Stimulated activated CD4-positive, alpha-beta T cell treated with anti-CD3 and anti-CD28 coated beads, Interleukin-1b, Interleukin-23, amount 100 ng/mL, for 4 hours (primary cell): ENCODE measurements around the gene CCDC92B.
"Not testable (repeated sequence)": the region's sequence is repeated elsewhere in the genome, so short reads cannot be mapped to it uniquely, and the experiment has no call there.

Experiments
- DNase-seq, 2 donors: peaks; one replicate each; pipeline ENCODE4 v3.0.0-alpha.2; 2020; ENCODE audit warnings: low read depth in 2 of 2

The CCDC92B gene

DNA sequence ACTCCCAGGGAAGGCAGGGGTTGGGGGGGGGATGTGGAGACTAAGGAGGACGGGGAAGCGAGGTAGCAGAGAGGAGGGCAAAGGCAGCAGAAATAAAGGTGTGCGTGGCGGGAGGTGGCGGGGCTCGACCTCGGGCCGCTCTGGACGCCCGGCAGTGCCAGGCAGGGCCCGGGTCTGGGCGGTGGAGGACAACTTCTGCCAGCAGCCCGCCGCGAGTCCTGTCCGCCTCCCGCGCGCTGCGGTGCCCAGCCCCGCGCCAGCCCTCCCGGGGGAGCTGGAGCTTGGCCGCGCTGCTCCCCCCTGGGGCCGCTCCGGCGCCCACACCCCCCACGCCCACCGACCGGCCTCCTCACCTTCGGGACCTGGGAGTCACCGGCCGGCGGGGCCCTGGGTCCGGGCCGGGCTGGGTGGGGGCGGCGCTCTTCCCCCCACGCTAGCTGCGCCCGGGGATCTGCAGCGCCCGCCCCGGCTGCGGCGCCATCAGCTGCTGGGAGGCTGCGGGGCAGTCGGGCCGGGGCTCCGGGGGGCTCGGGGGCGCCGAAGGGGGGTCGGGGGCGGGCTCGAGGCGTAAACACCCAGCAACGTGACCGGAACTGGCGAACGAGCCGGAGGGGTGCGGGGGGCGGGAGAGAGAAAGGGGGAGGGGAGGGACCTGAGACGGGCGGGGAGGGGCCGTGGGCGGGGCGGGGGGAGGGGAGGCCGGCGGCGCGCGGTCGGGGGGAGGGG is at the start of gene CCDC92B:
TSS of gene CCDC92B (minus strand) at position 595 of the 726 bp plus-strand sequence. CDS start 14,507 bp downstream, outside the sequence.
- no peak for DNase-seq

DNA sequence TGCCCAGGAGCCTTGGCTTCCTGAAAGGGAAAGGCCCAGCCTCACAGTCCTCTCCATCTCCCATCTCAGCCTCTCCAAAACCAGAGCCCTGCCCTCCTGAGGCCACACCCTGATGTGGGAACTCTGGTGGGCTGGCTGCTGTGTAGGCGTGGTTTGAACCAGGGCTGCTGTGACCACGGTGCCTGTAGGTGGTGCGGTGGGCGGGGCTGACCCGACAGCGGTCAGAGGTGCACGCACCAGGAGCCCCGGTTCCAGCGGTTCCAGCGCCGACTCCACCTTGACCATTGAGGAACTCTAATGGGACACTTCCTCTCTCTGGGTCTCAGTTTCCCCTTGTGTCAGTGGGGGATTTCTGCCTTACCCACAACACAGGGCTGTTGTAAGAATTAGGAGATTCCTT is 49.2 kb upstream of the CCDC92B start:
- no peak for DNase-seq

DNA sequence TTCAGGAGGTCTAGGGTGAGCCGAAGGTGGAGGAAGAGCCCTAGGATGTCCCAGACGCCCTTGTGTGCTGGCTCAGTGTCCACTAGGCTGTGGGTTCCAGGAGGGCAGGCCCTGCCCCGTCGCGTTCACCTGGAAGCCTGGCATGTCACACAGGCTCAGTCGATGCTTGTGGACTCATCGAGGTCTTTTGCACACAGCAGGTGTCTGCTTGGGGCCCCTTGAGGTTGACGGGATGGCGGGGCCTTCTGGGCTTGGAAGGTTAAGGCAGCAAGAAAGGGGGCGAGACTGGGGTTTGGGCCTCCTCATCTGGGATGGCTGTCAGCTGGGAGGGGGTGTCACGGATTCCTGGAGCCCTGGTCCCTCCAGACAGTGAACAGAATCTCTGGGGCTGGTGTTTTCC is 48.7 kb upstream of the CCDC92B start:
- no peak for DNase-seq

DNA sequence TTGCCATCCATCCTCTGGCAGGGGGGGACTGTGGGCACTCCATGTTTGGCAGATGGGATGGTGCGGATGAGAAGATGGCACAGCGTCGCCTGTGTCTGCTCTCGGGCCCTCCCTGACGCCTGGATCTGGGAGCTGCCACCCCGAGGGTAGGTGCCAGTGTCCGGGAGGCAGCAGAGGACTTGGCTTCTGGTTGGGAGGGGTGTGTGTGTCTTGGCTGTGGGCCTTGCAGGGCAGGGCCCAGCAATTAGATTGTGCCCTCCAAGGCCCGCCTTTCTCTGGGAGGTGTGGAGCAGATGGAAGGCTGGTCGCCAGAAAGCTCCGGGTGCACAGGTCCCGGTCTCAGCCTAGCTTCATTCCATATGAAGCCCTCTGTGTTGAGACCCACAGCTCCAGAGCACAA is 48.2 kb upstream of the CCDC92B start:
- DNase-seq: no peak

DNA sequence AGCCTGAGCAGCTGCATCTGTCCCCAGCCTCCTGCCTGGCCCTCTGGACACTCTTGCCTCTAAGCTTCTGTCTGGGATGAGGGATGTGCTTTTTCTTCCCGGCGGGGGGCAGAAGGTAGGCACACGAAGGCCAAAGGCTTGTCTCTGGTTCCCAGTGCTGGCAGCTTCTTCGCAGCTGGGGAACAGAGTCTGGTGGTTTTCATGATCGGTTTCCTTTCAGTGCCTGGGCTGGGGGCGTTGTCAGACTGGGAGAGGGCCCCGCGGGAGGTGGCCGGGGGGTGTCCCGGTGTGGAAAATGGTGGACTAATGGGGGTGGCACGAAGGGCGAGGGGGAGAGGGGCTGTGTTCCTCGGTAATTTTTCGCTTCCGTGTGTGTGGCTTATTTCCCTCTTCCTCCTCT is 47.8 kb upstream of the CCDC92B start:
- DNase-seq: no peak

DNA sequence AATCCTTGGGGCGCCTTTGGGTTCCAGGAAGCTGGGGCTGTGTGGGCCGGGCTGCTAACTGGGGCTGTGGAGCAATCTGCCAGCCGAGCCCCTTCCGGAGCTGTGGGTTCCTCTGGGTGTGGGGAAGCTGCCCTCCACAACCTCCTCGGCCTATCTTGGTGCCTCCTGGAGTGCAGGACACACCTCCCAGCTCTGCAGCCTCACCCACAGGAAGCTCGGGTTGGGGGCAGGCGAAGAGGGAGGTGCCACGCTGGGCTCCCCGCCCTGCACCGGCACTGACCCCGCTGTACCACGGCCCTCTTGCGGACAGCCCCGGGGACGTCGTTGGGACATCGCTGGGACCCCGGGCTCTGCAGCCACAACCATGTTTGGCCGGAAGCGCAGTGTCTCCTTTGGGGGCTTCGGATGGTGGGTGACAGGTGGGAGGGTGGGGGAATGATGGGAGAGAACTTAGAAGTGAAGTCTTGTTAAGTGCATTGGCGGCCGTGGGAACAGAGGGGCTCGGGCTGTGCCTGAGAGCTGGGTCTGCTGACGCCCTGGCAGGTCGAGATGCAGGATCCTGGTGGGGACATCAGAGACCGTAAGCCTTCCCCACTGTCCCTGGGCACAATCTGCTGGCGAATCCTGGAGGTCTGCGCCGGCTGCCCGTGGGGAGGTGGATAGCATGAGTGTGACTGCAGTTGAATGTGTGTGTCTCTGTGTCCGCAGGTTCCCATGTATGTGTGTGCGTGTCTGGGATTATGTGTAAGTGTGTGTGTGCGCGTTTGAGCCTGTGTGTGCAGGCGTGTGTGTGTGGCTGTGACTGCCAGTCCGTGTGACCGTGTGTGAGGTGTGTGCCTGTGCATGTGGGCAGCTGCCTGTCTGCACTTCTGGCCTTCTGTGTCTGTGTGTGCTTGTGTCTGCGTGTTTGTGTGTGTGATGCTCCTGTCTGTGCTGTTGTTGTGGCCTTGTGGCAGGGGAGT is 47.0 kb upstream of the CCDC92B start, which contains the start of gene RAP1GAP2:
TSS of gene RAP1GAP2 (plus strand) at position 275 of the 962 bp plus-strand sequence. CDS start at position 365, 90 bp downstream.
- DNase-seq: peak in 1 of 2 donors; percentile 39

DNA sequence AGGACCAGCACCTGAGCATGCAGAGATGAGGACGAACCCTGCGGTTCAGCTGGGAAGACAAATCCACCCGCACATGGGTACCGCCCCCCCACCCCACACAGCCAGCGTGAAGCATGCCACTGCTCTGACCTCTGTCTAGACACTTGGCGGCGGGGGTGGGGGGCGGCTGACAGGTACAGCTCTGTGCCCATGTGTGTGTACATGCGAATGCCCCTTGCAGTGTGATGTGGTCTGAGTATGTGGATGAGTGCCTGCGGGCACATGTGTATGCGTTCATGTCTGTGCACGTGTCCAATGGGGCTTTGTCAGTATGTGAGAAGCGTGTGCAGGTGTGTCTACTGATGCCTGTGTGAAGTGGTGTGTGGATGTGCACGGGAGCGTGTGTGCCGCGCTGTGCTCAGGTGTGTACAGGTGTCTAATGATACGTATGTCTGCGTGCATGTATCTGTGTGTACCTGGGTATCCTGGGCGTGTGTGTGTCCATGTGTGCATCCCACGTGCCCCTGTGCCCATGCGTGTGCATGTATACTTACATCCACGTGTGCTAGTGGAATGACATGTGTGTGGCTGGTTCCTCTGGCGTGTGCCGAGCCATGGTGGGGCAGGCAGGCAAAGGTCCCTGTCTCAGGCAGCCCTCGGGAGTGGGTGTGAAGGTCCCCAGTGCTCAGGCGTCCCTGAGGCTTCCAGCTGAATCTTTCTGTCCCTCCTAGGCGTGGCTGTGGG is 46.1 kb upstream of the CCDC92B start:
- DNase-seq: no peak

DNA sequence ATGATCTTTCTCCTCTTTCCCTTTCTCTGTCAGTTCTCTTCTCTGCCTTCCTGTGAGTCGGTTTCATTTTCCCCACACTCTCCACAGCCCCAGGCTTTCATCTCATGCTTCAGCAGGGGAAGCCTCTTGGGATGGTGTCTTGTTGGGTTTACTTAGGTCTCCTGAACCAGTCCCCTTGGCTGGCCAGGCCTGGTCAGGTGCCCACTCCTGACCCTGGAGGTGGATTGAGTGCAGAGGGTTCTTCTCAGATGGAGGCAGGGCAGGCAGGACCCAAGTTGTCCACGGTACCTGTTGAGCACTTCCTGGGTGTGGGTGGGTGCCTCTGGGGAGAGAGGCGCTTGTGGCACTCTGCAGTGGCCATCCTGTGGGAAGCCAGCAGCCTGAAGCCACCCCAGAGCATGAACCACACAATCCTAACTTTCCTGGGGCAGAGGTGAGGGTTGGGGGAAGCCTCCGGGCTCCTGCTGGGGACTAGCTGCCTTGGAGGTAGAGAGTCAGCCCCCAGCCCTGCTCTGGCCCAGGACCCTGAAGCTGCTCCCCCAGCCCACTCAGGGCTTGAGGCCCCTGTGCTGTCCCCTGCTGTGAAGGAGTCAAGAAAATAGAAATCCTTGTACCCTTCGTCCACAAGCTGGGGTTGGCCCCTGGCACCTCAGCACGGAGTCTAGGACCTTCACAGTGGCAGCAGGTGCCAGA is 44.8 kb upstream of the CCDC92B start:
- DNase-seq: no peak

DNA sequence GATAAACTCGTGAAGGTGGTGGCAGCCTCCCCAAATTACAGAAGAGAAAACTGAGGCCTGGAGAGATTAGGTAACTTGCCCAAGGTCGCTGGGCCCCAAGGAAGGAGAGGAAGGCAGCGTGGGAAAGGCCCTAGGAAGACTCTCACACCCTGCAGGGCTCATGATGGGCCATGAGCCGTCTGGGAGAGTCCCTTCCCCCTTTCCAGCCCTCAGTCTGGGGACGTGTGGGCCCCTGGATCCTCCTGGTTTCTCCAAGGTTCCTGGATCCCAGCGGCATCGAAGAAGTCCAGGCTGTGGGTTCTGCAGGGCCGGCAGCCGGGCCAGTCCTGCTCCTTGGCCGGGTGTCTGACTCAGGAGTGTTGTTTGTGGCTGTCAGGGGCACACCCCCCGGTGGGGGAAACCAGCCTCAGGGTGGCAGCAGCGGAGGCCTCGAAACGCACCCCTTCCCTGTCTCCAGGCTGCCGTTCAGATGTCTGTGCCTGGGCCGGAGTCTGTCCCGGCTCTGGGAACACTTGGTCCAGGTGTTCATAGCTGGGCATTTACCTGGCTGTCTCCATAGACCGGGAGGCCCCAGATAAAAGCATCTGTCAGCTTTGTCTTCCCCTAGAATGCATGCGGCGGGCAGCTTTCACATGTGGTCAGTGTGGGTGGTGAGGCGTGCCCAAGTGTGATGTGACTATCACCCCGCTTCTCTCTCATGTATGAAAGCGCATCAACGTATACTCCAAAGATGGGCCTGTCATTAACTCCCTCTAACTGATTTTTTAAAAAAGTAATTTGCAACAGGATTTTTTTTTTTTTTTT is 43.1 kb upstream of the CCDC92B start:
- peak in 1 of 2 donors; percentile 45 for DNase-seq

DNA sequence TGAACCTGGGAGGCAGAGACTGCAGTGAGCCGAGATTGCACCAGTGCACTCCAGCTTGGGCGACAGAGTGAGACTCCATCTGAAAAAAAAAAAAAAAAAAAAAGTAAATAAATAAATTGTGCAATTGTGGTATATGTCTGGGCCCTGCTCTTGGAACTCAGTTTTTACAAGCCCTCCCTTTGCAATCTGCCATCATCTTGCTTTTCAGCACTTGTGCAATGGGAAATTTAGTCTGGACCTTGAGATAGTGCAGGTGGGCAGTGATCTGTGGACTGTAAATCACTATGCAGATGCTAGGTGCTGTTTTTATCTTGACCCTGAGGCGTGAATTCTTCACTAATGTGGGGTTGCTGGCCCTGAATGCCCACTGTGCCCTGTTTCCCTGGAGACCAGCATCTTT is 40.2 kb upstream of the CCDC92B start:
- DNase-seq: no peak

DNA sequence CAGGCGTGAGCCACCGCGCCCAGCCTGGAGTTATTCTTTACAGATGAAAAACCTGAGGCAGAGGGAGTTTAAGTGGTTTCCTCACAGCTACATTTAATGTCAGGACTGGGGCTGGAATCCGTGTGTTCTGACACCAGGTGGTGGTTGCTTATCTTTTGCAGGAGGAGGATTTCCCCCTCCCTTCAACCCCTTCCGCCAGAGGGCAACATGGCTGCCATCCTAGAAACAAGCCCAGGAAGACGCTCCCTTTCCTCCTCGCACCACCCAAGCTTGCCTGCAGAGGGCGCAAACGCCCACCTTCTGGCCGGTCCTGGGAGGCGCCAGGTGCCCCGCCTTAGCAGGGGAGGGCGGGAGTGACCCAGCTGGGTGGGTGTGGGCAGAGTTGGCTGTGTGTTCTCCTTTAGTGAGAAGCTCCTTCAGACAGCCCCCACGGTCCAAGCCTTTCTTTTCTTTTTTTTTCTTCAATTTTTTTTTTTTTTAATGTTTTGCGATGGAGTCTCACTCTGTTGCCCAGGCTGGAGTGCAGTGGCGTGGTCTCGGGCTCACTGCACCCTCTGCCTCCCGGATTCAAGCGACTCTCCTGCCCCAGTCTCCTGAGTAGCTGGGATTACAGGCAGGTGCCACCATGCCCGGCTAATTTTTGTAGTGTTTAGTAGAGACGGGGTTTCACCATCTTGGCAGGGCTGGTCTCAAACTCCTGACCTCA is 36.9 kb upstream of the CCDC92B start:
- peak; percentile 87 to 92 for DNase-seq

DNA sequence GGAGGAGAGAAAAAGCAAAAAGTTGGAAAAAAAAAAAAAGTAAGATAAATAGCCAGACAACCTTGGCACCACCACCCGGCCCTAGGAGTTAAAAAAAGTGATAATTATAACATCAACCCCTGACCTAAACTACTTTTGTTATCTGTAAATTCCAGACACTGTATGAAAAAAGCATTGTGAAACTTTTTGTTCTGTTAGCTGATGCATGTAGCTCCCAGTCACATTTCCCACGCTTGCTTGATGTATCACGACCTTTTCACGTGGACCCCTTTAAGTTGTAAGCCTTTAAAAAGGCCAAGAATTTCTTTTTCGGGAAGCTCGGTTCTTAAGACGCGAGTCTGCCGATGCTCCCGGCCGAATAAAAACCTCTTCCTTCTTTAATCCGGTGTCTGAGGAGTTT is 35.9 kb upstream of the CCDC92B start:
- DNase-seq: not testable (repeated sequence)

DNA sequence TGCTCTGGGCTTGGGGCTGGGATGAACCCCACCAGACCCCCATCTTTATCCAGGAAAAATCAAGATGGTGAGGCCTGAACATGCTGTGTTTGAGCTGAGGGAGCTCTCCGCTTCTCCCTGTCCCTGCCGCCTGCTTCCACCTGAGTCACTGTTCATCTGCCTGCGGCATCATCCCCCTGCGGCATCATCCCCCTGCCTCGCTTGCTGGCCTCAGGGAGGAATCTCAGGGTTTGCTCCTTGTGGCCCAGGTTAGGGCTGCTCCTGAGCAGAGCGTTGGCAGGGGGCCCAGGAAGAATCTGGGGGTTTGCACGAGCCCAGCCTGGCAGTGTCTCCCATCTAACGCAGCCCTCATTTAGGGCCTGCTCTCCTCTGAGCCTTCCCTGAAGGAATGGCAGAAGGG is 35.4 kb upstream of the CCDC92B start:
- DNase-seq: no peak

DNA sequence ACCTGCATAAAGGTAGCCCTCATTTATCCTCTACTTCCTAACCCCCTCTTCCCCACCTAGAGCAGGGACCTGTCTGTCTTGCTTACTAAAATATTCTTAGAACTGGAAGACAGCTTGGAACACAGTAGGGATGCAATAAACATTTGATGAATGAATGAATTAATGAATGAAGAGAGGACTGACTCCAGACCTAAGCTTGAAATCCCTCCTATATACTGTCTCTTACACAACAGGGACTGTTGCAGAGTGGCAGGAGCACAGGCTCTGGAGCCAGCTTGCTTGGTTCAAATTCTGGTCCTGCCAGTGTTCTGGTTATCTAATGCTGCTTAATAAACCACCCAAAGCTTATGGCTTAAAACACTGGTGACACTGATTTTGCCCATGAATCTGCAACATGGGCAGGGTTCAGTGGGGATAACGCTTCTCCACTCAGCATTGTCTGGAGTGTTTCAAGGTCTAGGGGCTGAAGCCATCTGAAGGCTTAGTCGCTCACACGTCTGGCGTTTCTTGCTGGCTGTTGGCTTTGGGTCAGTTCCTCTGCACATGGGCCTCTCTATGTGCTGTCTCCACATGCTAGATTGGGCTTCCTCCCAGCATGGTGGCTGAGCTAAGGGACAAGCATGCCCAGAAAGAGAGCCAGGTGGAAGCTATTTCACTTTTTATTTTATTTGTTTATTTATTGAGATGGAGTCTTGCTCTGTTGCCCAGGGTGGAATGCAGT is 34.0 kb upstream of the CCDC92B start:
- DNase-seq: no peak

DNA sequence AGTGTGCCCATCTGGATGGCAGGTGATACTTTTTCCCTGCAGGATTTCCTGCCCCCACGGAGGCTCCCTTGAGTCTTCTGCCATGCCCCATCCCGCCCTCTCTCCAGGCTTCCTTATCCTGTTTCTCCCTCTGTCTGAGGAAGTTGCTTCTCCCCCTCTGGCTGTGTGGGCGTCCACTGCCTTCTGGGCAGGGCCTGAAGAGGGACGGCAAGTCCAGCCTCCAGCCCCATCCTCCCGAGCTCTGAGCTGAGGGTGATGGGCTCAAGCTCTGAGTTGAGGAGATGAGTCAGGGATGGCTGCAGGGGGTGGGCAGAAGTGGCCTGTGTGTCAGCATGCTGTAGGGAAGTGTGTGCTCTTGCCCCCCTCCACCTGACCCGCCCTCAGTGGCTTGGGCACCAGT is 32.6 kb upstream of the CCDC92B start:
- DNase-seq: no peak

DNA sequence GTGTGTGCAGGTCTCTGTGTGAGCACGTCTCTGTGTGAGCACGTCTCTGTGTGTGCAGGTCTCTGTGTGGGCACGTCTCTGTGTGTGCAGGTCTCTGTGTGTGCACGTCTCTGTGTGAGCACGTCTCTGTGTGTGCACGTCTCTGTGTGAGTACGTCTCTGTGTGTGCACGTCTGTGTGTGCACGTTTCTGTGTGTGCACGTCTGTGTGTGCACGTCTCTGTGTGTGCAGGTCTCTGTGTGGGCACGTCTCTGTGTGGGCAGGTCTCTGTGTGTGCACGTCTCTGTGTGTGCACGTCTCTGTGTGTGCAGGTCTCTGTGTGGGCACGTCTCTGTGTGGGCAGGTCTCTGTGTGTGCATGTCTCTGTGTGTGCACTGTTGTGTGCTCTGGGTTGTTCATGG is 32.1 kb upstream of the CCDC92B start:
- DNase-seq: not testable (repeated sequence)

DNA sequence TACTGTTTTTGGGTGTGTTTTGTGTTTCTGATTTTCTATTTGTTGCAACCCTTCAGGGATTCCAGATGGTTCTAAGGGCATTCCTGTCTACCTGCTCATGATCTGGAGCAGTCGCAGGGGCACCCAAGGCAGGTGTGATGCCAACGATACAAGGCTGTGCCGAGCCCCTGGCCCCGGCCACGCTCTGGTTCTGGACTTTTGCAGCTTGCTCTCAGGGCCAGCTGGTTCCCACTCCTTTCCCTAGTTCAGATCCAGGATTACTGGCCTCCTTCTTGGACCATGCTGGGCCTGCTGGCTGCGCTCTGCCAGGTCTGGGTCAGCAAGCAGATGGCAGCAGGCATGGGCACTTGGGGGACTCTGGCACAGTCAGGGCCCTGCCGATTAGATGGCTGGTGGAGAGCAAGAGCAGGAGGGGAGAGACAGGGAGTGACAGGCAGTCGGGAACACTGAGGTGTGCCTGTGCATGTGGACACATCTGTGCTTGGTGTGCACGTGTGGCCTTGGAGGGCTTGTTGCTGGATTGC is 31.5 kb upstream of the CCDC92B start:
- DNase-seq: no peak

DNA sequence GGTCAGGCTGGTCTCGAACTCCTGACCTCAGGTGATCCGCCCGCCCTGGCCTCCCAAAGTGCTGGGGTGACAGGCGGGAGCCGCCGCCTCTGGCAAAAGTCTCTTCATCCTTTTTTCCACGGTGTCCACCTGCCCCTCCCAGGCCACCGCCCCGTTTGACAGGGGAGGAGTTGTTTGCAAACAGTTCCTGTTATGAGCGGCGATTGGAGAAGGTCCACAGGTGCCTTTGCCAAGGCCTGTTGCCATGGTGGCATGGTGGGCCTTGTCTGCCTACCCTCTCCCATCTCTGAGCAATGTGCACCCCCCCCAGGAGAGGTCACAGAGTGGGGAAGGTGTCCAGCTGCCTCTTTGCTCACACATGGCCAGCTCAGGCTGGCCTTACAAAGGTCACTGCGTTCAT is 30.8 kb upstream of the CCDC92B start:
- DNase-seq: no peak

DNA sequence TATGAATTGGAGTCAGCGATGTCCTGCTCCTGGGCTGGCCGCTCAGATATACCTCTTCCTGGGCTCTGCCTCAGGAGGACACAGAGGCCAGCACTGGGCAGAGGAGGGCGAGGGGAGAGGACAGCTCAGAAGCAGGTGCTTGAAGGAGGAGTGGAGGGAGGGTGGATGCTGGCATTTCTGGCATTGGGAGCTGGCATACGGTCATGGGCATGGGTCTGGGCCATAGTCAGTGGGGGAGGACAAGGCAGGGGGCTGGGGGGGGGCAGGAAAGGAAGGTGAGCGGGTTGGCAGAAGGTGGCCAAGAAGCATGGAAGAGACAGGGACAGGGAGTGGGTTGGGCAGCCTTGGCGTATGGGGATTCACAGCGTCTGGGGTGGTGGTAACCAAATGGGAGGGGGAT is 30.1 kb upstream of the CCDC92B start:
- DNase-seq: no peak
